Left lung (tissue), 10 donors: Measurements from ENCODE around the gene UBASH3A. TPM values are rescaled to one million over a fixed set of nuclear protein-coding genes. Genes with fewer than 3 reads are reported as not detected.

Experiments used
- ATAC-seq: fragments of 200-7000 bp; cut with Tn5 transposase; one replicate; pipeline ENCODE4 v1.9.1; 2020; ENCODE audit warnings: moderate library complexity
- DNase-seq, 4 donors: peaks; one replicate each; pipeline ENCODE4 v3.0.0-alpha.2; 2013 to 2020
- H3K27ac ChIP-seq, 2 donors: fragments of 200-600 bp; sonication (generic) in 1 of 2; one replicate each; pipeline versions ENCODE4 v1.5.0 to v1.8.0; 2020 to 2021
- H3K27me3 ChIP-seq, 2 donors: fragments of 200-600 bp; sonication (generic) in 1 of 2; one replicate each; pipeline versions ENCODE4 v1.5.0 to v1.8.0; 2020 to 2021
- H3K36me3 ChIP-seq, 2 donors: fragments of 200-600 bp; sonication (generic) in 1 of 2; one replicate each; pipeline versions ENCODE4 v1.5.0 to v1.8.0; 2020 to 2021
- H3K4me1 ChIP-seq, 2 donors: fragments of 200-600 bp; one replicate each; pipeline ENCODE4 v1.8.0; 2021
- H3K4me3 ChIP-seq, 2 donors: fragments of 200-600 bp; sonication (generic) in 1 of 2; one replicate each; pipeline versions ENCODE4 v1.5.0 to v1.8.0; 2020 to 2021; ENCODE audit warnings: mild to moderate bottlenecking in 1 of 2
- H3K9me3 ChIP-seq, 2 donors: fragments of 200-600 bp; sonication (generic) in 1 of 2; one replicate each; pipeline versions ENCODE4 v1.5.0 to v1.8.0; 2020 to 2021
- intact Hi-C, 2 donors: fragments of 100-400 bp; cut with DNase I; formaldehyde crosslinking; loops; one replicate each; pipeline versions ENCODE4 v1.11.2 to v1.14.2; 2022
- polyA plus RNA-seq, 6 donors: library from polyadenylated mRNA; unstranded; fragments of 120-200 nt; gene quantifications; one replicate each; pipeline ENCODE4 v1.2.1, GENCODE V29; 2013; ENCODE audit not compliant: insufficient read length in 6 of 6
- total RNA-seq, 2 donors: library from RNA; stranded (reverse); fragmentation: NEBNext Ultra II Directional; extraction: Animal tissue kit (Norgen Biotek cat#: 25700); gene quantifications; one replicate each; pipeline ENCODE4 v1.2.1, GENCODE V29; 2021
- TF ChIP-seq, protein P1 (sequence below), 2 donors: fragments of 200-600 bp; sonication (generic) in 1 of 2; IDR thresholded peaks; one replicate each; pipeline versions ENCODE4 v1.5.0 to v1.8.0; 2021; ENCODE audit warnings: antibody characterized with exemption in 2 of 2
- donor health status: DM: no; HTN: yes; CAD: no.
- donor health status: DM: no; HTN: no; CAD: no.

Gene UBASH3A
- total and polyA plus RNA-seq, 8 donors: 0.08 to 1.3 (median 0.24) TPM

DNA sequence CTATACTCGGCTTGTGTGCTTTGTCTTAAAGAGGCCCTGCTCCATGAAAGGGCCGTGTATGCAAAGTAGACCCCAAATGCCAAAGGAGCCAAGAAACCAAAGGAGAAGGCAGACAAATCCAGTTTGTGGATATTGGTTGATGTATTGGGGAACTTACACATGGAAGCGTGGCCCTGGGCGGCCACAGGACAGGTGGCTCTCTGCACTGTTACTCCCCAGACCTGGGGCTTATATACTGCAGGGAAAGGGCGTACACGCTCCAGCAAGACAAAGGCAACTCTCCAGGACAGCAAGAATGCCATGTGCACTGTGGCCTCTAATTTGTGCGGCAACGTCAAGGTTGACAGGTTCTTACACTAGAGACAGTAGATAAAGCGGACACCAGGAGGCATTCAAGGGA is 67.5 kb downstream of the UBASH3A start:
- no peak overlapping the region for H3K4me3 ChIP-seq
- H3K36me3 ChIP-seq: no peaks in the 10 kb centered on the region
- ATAC-seq: no peak

DNA sequence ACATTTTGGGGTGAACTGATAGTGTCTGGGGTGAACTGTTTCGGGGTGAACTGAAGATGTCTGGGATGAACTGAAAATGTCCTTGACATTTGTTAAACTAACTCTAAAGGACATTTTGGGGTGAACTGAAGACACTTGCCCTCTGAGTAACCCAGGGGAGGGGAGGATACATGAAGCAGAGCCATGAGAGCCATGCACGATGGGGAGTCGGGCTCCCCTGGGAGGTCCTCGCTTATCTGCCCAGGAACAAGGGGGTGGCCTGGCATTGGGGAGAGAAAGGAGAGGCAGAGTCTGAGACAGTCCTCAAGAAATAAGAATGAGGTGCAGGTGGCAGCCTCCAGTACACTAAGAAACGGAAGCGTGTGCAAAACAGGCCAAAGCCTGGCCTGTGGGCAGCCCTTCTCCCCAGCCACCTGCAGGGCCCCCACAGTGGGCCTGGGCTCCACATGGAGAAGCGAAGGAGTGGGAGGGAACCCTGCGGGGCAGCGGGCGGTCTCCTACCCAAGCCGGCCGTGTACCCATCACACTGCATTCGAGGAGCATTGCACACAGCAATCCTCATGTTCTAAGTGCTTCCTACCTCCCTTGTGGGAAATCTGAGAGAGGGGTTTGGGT is 68.1 kb downstream of the UBASH3A start:
- ATAC-seq: no peak

More for the DNA sequence above, 67.5 kb downstream of the UBASH3A start:
- DNase-seq: no peak
- TF ChIP-seq, protein P1, sequence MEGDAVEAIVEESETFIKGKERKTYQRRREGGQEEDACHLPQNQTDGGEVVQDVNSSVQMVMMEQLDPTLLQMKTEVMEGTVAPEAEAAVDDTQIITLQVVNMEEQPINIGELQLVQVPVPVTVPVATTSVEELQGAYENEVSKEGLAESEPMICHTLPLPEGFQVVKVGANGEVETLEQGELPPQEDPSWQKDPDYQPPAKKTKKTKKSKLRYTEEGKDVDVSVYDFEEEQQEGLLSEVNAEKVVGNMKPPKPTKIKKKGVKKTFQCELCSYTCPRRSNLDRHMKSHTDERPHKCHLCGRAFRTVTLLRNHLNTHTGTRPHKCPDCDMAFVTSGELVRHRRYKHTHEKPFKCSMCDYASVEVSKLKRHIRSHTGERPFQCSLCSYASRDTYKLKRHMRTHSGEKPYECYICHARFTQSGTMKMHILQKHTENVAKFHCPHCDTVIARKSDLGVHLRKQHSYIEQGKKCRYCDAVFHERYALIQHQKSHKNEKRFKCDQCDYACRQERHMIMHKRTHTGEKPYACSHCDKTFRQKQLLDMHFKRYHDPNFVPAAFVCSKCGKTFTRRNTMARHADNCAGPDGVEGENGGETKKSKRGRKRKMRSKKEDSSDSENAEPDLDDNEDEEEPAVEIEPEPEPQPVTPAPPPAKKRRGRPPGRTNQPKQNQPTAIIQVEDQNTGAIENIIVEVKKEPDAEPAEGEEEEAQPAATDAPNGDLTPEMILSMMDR (IDR thresholded peaks at IDR 0.05): no peak
- intact Hi-C loops: no loop called here
- no peak overlapping the region for H3K27ac ChIP-seq
- no peaks in the 10 kb centered on the region for H3K9me3 ChIP-seq
- H3K4me1 ChIP-seq: peaks cover 0 to 7% of the 10 kb centered on the region in 2 donors
- no peaks in the 10 kb centered on the region for H3K27me3 ChIP-seq

DNA sequence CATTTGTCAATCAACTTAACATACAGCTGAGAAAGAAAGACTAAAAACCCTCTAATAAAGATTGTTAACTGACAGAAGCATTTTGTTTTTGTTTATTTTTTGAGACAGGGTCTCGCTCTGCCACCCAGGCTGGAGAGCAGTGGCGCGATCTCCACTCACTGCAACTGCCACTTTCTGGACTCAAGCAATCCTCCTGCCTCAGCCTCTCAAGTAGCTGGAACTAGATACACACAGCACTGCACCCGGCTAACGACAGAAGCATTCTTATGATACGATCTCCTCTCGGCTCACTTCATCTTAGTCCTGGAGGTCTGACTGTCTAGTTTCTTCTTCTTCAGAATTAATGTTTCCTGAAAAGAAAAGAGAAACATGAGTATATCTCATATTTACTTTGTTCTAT is 68.8 kb downstream of the UBASH3A start:
- ATAC-seq (no peak), DNase-seq (no peak)
- TF ChIP-seq, protein P1 (IDR thresholded peaks at IDR 0.05): no peak
- H3K9me3 ChIP-seq: no peaks in the 10 kb centered on the region
- no peak overlapping the region for H3K4me3 ChIP-seq
- H3K4me1 ChIP-seq: peaks cover 0 to 7% of the 10 kb centered on the region in 2 donors
- no peak overlapping the region for H3K27ac ChIP-seq
- H3K36me3 ChIP-seq: no peaks in the 10 kb centered on the region
- no peaks in the 10 kb centered on the region for H3K27me3 ChIP-seq
- intact Hi-C loops: no loop called here

More for the DNA sequence above, 68.1 kb downstream of the UBASH3A start:
- no peak for DNase-seq
- Histone ChIP-seq H3K4me3 (no peak overlapping the region), H3K4me1 (peaks cover 0 to 7% of the 10 kb centered on the region in 2 donors), H3K36me3 (no peaks in the 10 kb centered on the region), H3K27ac (no peak overlapping the region), H3K27me3 (no peaks in the 10 kb centered on the region), H3K9me3 (no peaks in the 10 kb centered on the region)
- intact Hi-C loops: no loop called here
- TF ChIP-seq, protein P1 (IDR thresholded peaks at IDR 0.05): no peak

DNA sequence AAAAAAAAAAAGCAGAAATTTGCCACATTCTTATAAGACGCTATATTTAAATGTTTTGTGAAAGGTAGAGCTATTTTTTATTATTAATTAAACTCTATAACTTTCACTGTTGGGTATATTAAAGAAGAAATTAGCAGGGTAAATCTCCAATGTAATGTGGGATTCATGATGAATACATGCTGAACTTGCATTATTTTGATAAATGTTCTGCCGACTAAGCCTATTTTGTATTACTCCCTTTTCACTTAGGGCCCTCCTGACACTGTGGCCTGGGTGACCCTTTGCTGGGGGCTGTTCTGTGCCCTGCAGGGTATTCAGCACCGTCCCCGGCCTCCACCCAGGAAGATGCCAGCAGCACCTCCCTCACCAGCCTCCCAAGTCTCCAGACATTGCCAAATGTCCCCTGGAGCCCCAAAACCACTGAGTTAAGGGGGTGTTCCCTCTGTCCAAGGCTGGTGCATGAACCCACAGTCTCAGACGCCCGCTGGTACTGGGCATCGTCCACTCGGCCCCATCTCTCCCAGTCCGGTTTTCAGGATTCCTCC is 69.9 kb downstream of the UBASH3A start:
- TF ChIP-seq, protein P1 (IDR thresholded peaks at IDR 0.05): no peak
- Histone ChIP-seq H3K4me1 (peaks cover 0 to 7% of the 10 kb centered on the region in 2 donors), H3K36me3 (no peaks in the 10 kb centered on the region), H3K27me3 (no peaks in the 10 kb centered on the region), H3K4me3 (no peak overlapping the region), H3K9me3 (no peaks in the 10 kb centered on the region), H3K27ac (no peak overlapping the region)
- ATAC-seq (no peak), DNase-seq (no peak)
- intact Hi-C loops: no loop called here

DNA sequence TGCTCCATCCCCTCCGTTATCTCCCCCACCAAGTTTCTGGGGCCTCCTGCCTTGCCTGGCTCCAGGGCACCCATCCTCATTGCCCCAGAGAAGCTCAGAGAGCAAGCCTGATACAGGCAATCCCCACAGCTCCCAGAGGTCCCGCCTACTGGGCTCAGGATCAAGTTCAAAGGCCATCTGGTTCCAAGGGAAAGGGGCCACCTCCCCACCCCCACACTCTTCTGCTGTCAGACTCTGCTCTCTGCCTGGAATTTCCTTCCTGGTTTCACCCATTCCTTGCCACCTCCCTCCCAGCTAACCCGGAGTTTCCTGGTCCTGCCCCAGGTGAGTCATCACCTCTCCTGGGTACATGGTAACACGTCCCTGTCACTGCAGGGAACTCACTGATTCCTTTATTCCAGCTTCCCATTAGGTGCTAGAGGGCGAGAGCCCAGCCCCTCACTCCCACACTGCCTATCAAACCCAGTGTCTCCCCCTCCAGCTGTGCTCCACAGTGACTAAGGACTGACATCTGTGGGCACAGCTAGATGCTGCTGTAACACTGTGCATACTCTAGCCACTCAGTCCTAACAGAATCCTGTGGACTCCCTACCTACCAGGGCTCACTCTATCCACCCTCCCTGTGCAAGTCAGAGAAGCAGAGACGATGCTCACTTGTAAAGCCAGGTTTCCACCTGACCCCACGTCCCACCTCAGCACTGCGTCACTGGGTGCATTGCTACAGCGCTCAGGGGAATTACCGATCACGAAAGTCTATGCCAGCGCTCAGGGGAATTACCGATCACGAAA is 70.5 kb downstream of the UBASH3A start:
- intact Hi-C loops: no loop called here
- H3K36me3 ChIP-seq: no peaks in the 10 kb centered on the region
- peak; percentile 97 for ATAC-seq
- TF ChIP-seq, protein P1 (IDR thresholded peaks at IDR 0.05): no peak
- peak in 1 of 4 donors; percentile 69 for DNase-seq
- no peak overlapping the region for H3K4me3 ChIP-seq
- H3K9me3 ChIP-seq: no peaks in the 10 kb centered on the region
- peaks cover 0 to 7% of the 10 kb centered on the region in 2 donors for H3K4me1 ChIP-seq
- peak overlapping the region in 1 of 2 donors; percentile 41 for H3K27ac ChIP-seq
- H3K27me3 ChIP-seq: no peaks in the 10 kb centered on the region
